ENCODE measurements around the gene SDHB. TPM values are rescaled to one million over a fixed set of nuclear protein-coding genes. Genes with fewer than 3 reads are reported as not detected.

The SDHB gene
- total RNA-seq, 1 donor from 2014 or later = 163 TPM

DNA sequence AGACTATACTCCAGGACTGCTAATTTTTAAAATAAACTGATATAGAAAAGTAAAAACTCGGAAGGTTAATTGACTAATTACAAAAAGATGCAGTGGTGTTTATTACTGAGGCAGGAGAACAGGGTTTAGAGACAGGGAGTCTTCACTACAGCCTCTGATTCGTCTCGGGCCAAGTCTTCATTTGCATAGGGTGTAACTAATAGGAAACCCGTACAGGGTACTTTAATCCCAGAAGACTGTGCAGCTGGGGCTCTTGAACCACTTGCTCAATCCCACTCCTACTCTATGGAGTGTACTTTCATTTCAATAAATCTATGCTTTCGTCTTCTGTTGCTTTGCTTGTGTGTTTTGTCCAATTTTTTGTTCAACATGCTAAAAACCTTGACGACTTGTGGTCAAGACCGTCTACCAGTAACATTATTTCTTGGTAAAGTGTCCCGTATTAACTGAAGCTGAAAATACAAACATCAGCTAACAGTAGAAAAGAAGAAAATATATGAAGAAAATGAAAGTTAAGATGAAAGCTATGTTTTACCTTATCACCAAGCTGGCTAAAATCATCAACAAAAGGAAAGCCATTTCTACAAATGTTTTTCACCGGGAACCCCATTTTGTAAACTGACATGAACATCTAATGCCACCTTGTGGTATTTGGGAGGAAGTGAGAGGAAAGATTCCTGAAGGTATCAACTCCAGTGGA is 8.0 kb downstream of the SDHB start:
- DNase-seq (ENCODE audit: low read depth, low spot score) = peak; percentile 39

GRCh38 chr1:17045150-17045549 is 8.7 kb downstream of the SDHB start:
- no peak for DNase-seq (ENCODE audit: low read depth, low spot score)

DNA sequence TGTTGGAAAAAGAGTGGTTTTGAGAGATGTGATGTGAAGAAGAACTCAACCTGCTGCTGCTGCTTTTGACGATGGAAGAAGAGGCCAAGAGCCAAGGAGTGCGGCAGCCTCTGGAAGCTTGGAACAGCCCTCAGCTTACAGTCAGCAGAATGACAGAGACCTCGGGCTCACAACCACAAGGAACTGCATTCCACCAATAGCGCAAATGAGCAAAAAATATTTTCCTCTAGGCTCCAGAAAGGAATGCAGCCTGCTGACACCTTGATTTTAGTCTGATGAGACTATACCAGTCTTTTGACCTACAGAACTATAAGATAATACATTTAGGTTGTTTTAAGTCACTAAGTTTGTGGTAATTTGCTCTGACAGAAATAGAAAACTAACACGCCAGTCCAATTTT is 10.2 kb downstream of the SDHB start:
- no peak for DNase-seq (ENCODE audit: low read depth, low spot score)

DNA sequence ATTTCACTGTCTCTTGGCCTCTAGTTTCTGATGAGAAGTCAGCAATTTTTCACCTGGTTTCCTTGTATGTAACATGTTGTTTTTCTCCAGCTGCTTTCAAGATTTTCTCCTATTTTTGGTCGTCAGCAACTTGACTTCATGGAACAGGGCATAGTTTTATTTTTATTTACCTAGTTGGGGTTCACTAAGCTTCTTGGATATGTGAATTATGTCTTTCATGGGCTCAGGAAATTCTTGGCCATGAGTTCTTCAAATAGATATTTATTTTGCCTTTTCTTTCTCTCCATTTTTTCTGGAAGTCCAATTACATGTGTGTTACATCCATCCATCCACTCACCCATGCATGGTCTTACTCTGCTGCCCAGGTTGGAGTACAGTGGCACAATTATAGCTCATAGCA is 13.7 kb downstream of the SDHB start:
- DNase-seq (ENCODE audit: low read depth, low spot score) = no peak

GRCh38 chr1:17039522-17039921 is 14.3 kb downstream of the SDHB start:
- no peak for DNase-seq (ENCODE audit: low read depth, low spot score)

DNA sequence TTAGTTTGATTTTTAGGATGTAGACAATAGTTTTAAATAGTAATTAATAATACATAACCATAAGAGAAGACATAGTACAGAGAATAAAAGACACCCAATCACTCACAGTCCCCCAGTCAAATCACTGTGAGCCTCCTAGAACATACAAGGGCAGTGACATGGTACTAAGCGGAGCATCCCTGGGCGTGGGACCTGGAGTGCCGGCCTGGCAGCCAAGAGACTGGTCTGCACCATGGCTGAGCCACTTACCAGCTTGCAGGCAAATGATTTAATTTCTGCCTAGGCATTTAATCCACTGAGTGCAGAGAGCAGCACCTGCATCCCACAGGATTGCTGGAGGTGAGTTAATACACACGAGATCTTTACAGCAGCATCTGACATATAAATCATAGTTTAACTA is 20.4 kb downstream of the SDHB start:
- no peak for DNase-seq (ENCODE audit: low read depth, low spot score)

DNA sequence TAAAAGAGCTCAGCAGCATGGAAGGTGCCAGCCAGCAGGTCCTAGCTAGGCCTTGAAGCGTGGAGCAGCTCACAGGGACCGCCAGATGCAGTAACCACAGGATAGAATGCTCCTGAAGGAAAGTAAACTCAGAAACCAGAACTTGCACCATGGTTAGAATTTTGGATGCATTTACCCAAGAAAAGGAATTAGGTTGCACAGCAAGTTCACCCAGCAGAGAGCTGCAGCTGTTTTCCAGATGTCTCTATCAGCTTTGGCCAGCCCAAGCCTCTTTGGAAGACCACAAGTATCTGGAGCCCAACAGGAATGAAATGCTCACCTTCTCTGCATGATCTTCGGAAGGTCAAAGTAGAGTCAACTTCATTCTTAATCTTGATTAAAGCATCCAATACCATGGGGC is 21.1 kb downstream of the SDHB start:
- DNase-seq (ENCODE audit: low read depth, low spot score) = no peak

- DNase-seq (ENCODE audit: low read depth, low spot score) = no peak
These were observed 22.4 kb downstream of the SDHB start for GRCh38 chr1:17031436-17031835.

GRCh38 chr1:17030206-17030605 is 23.6 kb downstream of the SDHB start:
- DNase-seq (ENCODE audit: low read depth, low spot score) = no peak

GRCh38 chr1:17028662-17029188 is 25.1 kb downstream of the SDHB start:
- DNase-seq (ENCODE audit: low read depth, low spot score) = no peak

DNA sequence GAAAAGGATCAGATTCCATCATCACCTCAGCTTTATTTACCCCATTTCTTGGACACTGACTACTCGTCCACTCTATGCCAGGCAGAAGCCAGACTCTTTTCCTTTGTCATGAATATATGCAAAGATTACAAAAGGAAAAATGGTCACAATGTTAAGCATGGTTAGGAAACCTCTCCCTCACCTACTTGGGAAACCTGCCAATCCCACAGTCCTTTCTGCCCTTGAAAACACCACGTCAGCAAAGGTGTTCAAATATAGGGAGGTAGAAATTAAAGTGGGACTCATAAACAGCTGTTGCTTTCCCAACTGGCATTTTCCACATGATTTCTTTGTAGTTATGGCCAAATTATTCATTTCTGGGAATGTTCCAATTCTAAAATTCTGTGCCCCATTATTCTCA is 25.9 kb downstream of the SDHB start:
- DNase-seq (ENCODE audit: low read depth, low spot score) = no peak

DNA sequence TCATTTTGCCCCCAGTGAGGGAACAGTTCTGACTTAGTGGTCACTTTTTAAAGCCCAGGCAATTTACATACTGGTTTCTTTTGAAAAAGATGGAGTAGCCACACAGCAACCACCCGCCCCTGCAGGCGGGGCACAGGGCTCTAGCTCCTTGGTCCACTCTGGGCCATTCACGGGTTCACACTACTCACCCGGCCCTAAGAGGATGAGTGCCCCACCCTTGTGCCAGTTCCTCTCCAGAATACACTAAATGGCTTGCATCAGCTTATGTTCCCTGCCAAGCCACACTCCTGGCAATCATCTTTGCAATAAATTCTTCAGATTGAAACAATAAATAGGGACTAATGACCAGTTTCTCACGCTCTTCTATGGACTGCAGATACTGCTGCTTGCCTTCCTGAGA is 26.4 kb downstream of the SDHB start:
- no peak for DNase-seq (ENCODE audit: low read depth, low spot score)

DNA sequence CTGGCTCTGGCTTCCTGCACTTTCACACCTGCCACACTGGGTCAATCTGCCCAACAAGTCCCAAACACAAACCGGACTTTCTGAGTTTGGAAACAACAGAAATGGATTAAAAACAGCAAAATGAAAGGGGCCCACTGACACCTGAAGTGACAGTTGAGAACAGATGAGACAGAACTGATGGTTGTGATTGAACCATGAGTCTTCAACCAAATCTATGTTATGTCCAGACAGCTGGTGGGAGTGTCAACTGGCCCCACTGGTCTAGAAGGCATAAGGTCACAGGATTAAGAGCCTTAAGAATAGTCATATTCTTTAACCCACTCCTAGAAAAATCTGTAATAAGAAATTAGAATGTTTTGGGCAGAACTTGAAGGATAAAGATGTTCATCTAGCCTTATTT is 29.1 kb downstream of the SDHB start:
- no peak for DNase-seq (ENCODE audit: low read depth, low spot score)

DNA sequence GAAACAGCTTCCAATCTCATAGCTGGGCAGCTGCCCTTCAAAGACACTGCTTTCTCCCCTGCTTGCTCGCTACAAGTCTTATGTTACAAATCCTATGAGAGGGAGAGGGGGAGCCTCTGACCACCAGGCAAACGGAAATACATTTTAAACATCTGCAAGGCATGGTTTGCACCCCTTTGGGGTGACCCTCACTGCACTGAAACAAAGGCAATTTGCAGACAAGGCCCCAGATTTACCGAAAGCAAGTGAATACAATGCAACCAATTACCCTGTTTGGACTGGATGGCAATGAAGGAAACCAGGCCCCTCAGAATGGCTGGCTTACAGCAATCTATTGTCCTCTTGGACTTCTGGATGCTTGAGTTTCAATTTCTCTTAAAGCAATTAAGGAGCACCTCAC is 30.3 kb downstream of the SDHB start:
- DNase-seq (ENCODE audit: low read depth, low spot score) = no peak

DNA sequence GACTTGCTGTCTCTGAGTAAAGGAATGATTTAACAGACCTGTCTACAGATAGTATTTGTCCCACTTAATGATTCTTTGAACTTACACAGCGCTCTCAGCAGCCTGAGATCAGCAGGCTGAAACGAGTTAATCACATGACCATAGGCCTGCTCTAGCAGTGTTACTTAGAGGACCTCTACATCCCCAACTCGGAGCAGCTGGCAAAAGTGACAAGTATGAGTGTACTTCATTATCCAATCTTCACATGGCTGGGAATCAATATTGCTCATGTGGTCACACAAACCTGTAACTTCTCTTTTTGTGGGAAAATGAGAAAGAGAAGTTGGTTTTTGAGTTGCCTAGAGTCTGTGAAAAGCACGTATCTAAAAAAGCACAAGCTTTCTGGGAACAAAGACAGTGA is 30.7 kb downstream of the SDHB start:
- no peak for DNase-seq (ENCODE audit: low read depth, low spot score)

DNA sequence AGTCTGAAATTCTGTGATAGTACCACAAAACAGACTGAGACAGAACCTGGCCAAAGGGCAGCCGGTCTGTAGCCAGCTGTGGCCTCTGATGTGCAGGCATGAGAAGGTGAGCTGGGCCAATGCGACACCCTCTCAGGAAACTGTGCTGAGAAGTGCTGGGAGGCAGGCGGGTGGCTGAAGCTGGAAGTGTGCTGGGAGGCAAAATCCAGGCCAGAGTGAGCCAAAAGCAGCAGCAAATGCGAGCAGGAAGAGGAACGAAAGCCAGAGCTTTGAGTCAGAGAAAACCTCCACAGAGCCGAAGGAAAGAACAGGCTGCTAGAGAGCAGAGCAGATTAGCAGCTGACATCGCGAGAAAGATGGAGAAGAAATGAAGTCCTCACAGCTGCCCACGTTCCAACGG is 31.9 kb downstream of the SDHB start:
- no peak for DNase-seq (ENCODE audit: low read depth, low spot score)

- no peak for DNase-seq (ENCODE audit: low read depth, low spot score)
These were observed 33.3 kb downstream of the SDHB start for GRCh38 chr1:17020502-17020901.

- DNase-seq (ENCODE audit: low read depth, low spot score) = no peak
These were observed 35.0 kb downstream of the SDHB start for GRCh38 chr1:17018849-17019248.

DNA sequence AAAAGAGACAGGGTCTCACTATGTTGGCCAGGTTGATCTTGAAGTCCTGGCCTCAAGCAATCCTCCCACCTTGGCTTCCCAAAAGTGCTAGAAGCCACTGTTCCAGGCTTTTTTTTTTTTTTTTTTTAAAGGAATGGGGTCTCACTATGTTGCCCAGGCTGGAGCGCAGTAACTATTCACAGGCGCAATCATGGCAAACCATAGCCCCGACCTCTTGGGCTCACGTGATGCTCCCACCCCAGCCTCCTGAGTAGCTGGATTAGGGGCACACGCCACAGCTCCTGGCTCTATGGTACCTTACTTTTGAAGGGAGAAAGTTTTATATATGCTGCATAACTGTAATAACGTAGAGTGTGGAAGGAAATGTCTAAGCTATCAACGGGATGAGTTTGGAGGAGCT is 36.4 kb downstream of the SDHB start:
- no peak for DNase-seq (ENCODE audit: low read depth, low spot score)

GRCh38 chr1:17016317-17016661 is 37.5 kb downstream of the SDHB start:
- DNase-seq (ENCODE audit: low read depth, low spot score) = peak; percentile 30

DNA sequence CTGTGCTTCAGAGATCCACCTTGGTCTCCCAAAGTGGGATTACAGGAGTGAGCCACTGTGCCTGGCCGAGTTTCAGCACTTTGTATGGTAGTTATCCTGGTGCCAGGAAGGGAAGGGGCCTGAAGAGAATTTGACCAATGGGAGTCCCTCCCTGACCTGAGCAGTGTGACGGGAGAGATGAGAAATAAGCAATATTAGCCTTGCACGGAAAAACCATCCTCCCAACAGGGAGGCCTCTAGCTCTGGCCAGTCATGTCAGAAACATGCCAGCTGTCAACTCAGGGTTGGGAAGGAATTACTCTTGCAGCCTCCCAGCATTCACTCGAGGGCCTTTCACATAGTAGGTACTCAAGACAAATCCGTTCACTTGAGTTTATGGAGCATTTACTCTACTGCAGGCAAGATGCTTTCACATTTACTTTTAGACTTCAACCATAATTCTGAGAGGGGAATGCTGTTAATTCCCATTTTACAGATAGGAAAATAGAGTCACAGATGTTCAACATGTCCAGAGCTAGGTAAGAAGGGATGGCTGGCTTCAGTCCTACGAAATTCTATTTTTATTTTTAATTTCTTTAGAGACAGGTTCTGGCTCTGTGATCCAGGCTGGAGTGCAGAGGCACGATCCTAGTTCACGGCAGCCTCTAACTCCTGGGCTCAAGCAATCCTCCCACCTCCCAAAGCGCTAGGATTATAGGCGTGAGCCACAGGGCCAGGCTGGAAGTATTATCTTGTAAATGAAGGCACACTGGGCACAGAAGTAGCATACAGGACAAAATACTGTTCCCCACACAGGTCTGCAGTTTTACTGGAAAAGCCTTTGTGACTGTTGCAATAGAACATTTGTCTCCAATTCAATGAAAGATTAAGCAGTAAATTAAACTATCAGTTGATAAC is 38.9 kb downstream of the SDHB start:
- DNase-seq (ENCODE audit: low read depth, low spot score) = no peak

DNA sequence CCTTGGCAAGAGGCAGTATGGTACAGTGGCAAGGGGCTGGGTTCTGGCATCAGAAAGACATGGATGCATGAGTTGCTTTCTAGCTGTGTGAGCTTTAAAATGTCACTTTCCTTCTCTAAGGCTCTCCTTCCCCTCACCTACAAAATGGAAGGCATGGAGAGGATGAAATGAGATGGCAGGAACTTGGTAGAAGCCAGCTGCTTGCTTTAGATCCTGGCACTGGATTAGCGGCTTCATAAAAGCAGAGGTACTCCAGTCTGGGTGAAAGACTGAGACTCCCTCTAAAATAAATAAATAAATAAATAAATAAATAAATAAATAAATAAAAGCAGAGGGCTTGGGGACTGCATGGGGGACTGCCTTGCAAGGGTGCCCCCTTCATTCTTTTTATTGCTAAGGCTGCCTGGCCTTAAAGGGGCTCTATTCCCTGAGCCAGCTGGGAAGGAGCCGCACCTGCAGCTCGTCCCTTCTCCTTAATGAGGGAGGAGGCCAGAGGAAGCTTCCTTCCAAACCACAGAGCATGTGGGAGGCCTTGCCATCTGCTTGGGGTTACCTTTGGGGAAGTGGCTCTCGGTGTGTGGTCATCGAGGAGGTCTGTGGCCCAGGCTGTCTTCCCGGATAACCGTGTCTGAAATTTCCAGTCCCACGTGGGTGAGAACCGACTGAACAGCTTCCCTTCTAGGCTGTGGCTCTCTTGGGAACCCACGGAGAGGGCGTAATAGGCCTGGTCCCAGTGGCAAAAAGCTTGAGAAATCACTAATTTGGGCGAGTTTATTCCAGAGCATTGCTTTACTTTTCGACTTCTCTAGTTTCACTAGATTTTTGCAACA is 40.1 kb downstream of the SDHB start:
- no peak for DNase-seq (ENCODE audit: low read depth, low spot score)
